CD4-positive, alpha-beta T cell treated with Interleukin-17A for 4 hours (primary cell): Measurements from ENCODE around the gene MARCHF3.
"Not testable (repeated sequence)": the region's sequence is repeated elsewhere in the genome, so short reads cannot be mapped to it uniquely, and the experiment has no call there.

Experiments used
- DNase-seq: peaks from one replicate; pipeline ENCODE4 v3.0.0-alpha.2; 2020; ENCODE audit warnings: mixed read lengths

Gene MARCHF3

GRCh38 chr5:127030259-127031146, at the start of gene MARCHF3:
TSS of gene MARCHF3 (minus strand) at chr5:127030558. CDS start at chr5:126918171, 112,387 bp downstream.
- DNase-seq: peak; percentile 96

- DNase-seq: no peak
These were observed 49.7 kb upstream of the MARCHF3 start for GRCh38 chr5:127079994-127080491.

GRCh38 chr5:127077366-127077765, 47.0 kb upstream of the MARCHF3 start:
- no peak for DNase-seq

- no peak for DNase-seq
These were observed 46.2 kb upstream of the MARCHF3 start for GRCh38 chr5:127076315-127077129.

- no peak for DNase-seq
These were observed 44.1 kb upstream of the MARCHF3 start for GRCh38 chr5:127074466-127074865.

GRCh38 chr5:127072861-127073846, 42.8 kb upstream of the MARCHF3 start, which contains the start of gene C5orf63:
TSS of gene C5orf63 (minus strand) at chr5:127073502. CDS start at chr5:127058995, 14,507 bp downstream.
- peak; percentile 77 for DNase-seq

- no peak for DNase-seq
These were observed 39.9 kb upstream of the MARCHF3 start for GRCh38 chr5:127070243-127070642.

DNA sequence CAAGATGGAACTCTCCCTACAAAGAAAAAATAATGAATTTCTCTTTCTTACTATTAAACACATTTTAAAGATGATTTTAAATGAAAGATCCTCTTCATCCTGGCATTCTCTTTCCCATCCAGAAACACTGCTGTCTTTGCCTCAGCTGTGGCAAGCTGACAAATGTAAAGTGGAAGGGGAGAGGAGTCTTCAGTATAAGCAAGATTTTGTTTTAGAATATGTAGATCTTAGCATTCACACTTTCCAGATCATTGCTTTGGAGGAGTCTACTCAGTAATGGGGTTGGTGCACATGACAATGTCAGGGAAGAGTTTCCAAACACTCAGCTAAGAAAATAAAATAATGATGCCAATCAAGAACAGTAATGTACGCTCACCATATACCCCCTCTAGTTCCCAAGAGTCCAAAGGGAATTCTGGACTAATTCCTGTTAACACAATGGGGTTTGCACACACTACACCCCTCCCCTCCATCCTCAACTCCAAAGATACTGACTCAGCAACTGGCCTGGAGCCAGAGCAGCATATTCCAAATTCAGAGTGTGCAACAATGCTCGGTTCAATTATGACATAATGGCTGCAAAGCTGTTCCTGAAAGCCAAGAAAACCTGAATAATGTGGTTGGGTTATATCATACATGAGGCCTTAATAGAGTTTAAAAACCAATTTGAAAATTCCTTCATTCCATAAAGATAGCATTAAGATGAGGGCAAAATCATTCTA, 38.3 kb upstream of the MARCHF3 start:
- DNase-seq: no peak

DNA sequence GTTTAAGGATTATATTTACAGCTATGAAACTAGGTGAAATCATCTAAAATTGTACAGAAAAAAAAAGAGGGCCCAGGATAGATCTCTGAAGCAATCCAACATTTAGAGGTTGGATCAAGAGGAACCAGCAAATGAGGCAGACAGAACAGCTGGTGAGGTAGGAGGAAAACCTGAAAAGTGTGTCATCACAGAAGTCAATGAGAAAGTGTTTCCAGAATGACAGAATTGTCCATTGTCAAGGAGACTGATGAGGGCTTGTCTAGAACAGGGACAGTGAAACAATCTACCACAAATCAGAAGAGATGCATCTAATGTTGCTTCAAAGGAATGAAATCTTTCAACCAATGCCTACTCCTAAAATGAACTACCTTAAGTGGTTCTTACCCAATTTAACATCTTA, 36.4 kb upstream of the MARCHF3 start:
- no peak for DNase-seq

- no peak for DNase-seq
These were observed 34.0 kb upstream of the MARCHF3 start for GRCh38 chr5:127064253-127064840.

- DNase-seq: no peak
These were observed 33.0 kb upstream of the MARCHF3 start for GRCh38 chr5:127063257-127063913.

GRCh38 chr5:127061956-127062355, 31.6 kb upstream of the MARCHF3 start:
- no peak for DNase-seq

DNA sequence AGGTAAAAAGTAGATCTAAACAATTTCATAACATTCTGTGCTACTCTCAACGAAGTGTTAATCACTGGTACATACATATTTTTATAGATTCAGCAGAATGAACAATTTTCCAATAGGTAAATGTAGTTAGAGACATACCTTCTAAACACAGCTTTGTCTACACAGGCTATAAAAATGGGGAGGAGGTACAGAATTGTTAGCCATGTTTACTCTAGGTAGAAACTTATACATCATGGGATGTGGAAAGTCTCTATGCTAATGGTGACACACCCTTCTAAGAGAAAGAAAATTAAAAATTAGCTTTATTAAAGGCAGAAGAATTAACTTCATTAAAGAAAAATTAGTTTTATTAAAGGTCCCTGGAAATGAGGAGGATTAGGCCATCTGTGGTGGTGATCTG, 31.2 kb upstream of the MARCHF3 start:
- DNase-seq: no peak

DNA sequence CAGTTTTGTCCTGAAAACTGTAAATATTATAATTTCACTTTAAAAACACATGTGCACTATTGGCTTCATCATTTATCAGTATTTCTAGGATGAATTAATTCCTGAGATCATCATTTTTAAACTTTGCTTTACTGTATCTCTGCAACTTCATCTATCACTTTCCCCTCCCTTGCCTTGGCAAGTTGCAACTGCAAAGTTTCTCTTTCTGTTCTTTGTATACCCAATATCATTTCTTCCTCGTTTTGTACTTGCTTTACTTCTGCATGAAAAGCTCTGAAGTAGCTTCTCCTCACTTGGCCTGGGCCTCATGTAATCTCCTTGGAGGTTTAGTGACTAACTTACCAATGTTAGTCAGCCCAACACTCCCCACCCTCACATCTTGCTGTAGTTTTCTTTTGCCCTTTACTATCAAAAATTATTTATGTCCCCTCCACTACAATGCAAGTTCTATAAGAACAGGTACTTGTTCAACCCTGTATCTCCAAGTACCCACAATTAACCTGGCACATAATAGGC, 30.2 kb upstream of the MARCHF3 start:
- DNase-seq: no peak

- no peak for DNase-seq
These were observed 26.5 kb upstream of the MARCHF3 start for GRCh38 chr5:127056896-127057295.

GRCh38 chr5:127055880-127056653, 25.7 kb upstream of the MARCHF3 start:
- DNase-seq: no peak

DNA sequence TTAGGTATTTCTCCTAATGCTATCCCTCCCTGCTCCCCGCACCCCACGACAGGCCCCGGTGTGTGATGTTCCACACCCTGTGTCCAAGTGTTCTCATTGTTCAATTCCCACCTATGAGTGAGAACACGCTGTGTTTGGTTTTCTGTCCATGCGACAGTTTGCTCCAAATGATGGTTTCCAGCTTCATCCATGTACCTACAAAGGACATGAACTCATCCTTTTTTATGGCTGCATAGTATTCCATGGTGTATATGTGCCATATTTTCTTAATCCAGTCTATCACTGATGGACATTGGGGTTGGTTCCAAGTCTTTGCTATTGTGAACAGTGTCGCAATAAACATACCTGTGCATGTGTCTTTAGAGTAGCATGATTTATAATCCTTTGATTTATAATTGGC, 23.2 kb upstream of the MARCHF3 start:
- not testable (repeated sequence) for DNase-seq

GRCh38 chr5:127053049-127053448, 22.7 kb upstream of the MARCHF3 start:
- no peak for DNase-seq

DNA sequence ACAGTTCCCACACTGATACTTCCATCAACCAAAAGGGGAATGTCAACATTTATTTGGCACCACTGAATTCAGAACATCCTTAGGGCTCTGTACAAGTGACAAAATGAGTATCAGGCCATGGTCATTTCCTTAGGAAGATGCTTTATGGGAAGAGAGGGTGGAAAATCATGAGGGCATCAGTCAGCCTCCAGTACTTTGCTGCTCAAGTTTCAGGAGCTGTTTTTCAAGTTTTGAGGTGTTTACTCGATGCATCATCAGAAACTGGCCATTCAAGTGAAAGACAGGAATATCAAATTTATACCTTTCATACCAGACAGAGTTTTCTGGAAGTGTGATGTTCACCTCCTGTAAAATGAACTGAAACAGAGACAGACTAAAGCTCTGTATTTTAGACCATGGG, 21.2 kb upstream of the MARCHF3 start:
- no peak for DNase-seq
